CD4-positive, alpha-beta T cell treated with Interleukin-4 for 1 hour (primary cell): Measurements from ENCODE around the gene MYO19.
"Not testable (repeated sequence)": the region's sequence is repeated elsewhere in the genome, so short reads cannot be mapped to it uniquely, and the experiment has no call there.

Experiments
- DNase-seq, 2 donors: peaks; one replicate each; pipeline ENCODE4 v3.0.0-alpha.2; 2020 to 2022

MYO19 gene

GRCh38 chr17:36459601-36460000, 75.1 kb downstream of the MYO19 start:
- no peak for DNase-seq

- DNase-seq: no peak
Observed at GRCh38 chr17:36459045-36459444, 75.6 kb downstream of the MYO19 start.

GRCh38 chr17:36457701-36458100, 77.0 kb downstream of the MYO19 start:
- DNase-seq: not testable (repeated sequence)

- DNase-seq: not testable (repeated sequence)
Observed at GRCh38 chr17:36452888-36453287, 81.8 kb downstream of the MYO19 start.

GRCh38 chr17:36449997-36450396, 84.7 kb downstream of the MYO19 start:
- not testable (repeated sequence) for DNase-seq
